Putamen (tissue), 1 donor: ENCODE measurements around the gene ZDHHC11.
"Not testable (repeated sequence)": the region's sequence is repeated elsewhere in the genome, so short reads cannot be mapped to it uniquely, and the experiment has no call there.

Experiments used
- DNase-seq: peaks from one replicate; pipeline ENCODE4 v3.0.0-alpha.2; 2016; ENCODE audit warnings: low spot score

The ZDHHC11 gene

GRCh38 chr5:845031-845675 lies 5.6 kb downstream of the ZDHHC11 start:
- DNase-seq: not testable (repeated sequence)

- not testable (repeated sequence) for DNase-seq
Measured at GRCh38 chr5:844426-844825, 6.4 kb downstream of the ZDHHC11 start.

GRCh38 chr5:843926-844325 lies 6.9 kb downstream of the ZDHHC11 start:
- DNase-seq: not testable (repeated sequence)

- DNase-seq: not testable (repeated sequence)
Measured at GRCh38 chr5:843371-843770, 7.4 kb downstream of the ZDHHC11 start.

GRCh38 chr5:842402-843221 lies 8.2 kb downstream of the ZDHHC11 start:
- not testable (repeated sequence) for DNase-seq

GRCh38 chr5:841531-842401 lies 9.0 kb downstream of the ZDHHC11 start:
- not testable (repeated sequence) for DNase-seq

GRCh38 chr5:840974-841435 lies 9.8 kb downstream of the ZDHHC11 start:
- DNase-seq: not testable (repeated sequence)

GRCh38 chr5:840118-840973 lies 10.4 kb downstream of the ZDHHC11 start:
- DNase-seq: not testable (repeated sequence)

GRCh38 chr5:838431-838851 lies 12.3 kb downstream of the ZDHHC11 start:
- DNase-seq: not testable (repeated sequence)

GRCh38 chr5:837621-838121 lies 13.1 kb downstream of the ZDHHC11 start:
- DNase-seq: not testable (repeated sequence)

- DNase-seq: not testable (repeated sequence)
Measured at GRCh38 chr5:835933-836612, 14.7 kb downstream of the ZDHHC11 start.

- not testable (repeated sequence) for DNase-seq
Measured at GRCh38 chr5:834013-834412, 16.8 kb downstream of the ZDHHC11 start.

- DNase-seq: not testable (repeated sequence)
Measured at GRCh38 chr5:828194-828593, 22.6 kb downstream of the ZDHHC11 start.

- DNase-seq: not testable (repeated sequence)
Measured at GRCh38 chr5:825544-825943, 25.2 kb downstream of the ZDHHC11 start.

- no peak for DNase-seq
Measured at GRCh38 chr5:821504-821903, 29.3 kb downstream of the ZDHHC11 start.

- DNase-seq: no peak
Measured at GRCh38 chr5:820245-820644, 30.5 kb downstream of the ZDHHC11 start.

GRCh38 chr5:819078-819477 lies 31.7 kb downstream of the ZDHHC11 start:
- DNase-seq: no peak

- no peak for DNase-seq
Measured at GRCh38 chr5:816176-816575, 34.6 kb downstream of the ZDHHC11 start.

GRCh38 chr5:815449-815848 lies 35.3 kb downstream of the ZDHHC11 start:
- no peak for DNase-seq

GRCh38 chr5:813575-813974 lies 37.2 kb downstream of the ZDHHC11 start:
- not testable (repeated sequence) for DNase-seq
